Thoracic aorta (tissue), 2 donors: Measurements from ENCODE around the gene THEM5. TPM values are rescaled to one million over a fixed set of nuclear protein-coding genes. Genes with fewer than 3 reads are reported as not detected.

Experiments used
- ATAC-seq: fragments of 150-250 bp; one replicate; pipeline ENCODE4 v1.8.0; 2017; ENCODE audit warnings: low read depth; ENCODE audit not compliant: insufficient number of reproducible peaks, low FRiP score
- DNase-seq: peaks from one replicate; pipeline ENCODE4 v3.0.0-alpha.2; 2020; ENCODE audit warnings: low spot score
- H3K27ac ChIP-seq, 2 donors: fragments of 200-600 bp; sonication (generic); 1 replicate in 1 of 2; 2 replicates in 1 of 2; pipeline ENCODE4 v1.5.1; 2016; ENCODE audit warnings: mild to moderate bottlenecking in 2 of 2, moderate library complexity in 2 of 2
- H3K27me3 ChIP-seq: fragments of 200-600 bp; sonication (generic); replicated peaks from 2 replicates; pipeline ENCODE4 v1.6.0; 2016; ENCODE audit warnings: mild to moderate bottlenecking; ENCODE audit not compliant: insufficient read depth
- H3K36me3 ChIP-seq: fragments of 200-600 bp; sonication (generic); one replicate; pipeline ENCODE4 v1.5.1; 2016
- H3K4me1 ChIP-seq, 2 donors: fragments of 200-600 bp; sonication (generic); 1 replicate in 1 of 2; 2 replicates in 1 of 2; pipeline versions ENCODE4 v1.5.1 to v1.6.0; 2016; ENCODE audit warnings: low read depth in 2 of 2, mild to moderate bottlenecking in 1 of 2; ENCODE audit not compliant: control insufficient read depth in 1 of 2
- H3K4me3 ChIP-seq: fragments of 200-600 bp; sonication (generic); 2 replicates; pipeline ENCODE4 v1.5.1; 2016; ENCODE audit warnings: mild to moderate bottlenecking
- H3K9me3 ChIP-seq: fragments of 200-600 bp; sonication (generic); 2 replicates; pipeline ENCODE4 v1.5.1; 2016
- CTCF ChIP-seq: fragments of 200-600 bp; sonication (generic); IDR thresholded peaks from one replicate; pipeline ENCODE4 v1.5.1; 2019; ENCODE audit warnings: antibody characterized with exemption
- total RNA-seq, 2 donors: library from RNA; depleted of rRNA; stranded (reverse); fragments of >200 nt; gene quantifications; one replicate each; pipeline versions ENCODE4 v1.1.0 to v1.2.3, GENCODE V29; 2016

The THEM5 gene
- total RNA-seq, 2 donors from 2014 or later: not detected

- Histone ChIP-seq H3K36me3 (no peaks in the 10 kb centered on the region), H3K4me3 (no peak overlapping the region), H3K4me1 (no peaks in the 10 kb centered on the region), H3K9me3 (no peaks in the 10 kb centered on the region), H3K27me3 (no peaks in the 10 kb centered on the region), H3K27ac (no peak overlapping the region)
- DNase-seq: no peak
- no peak for TF ChIP-seq CTCF
- no peak for ATAC-seq
Observed at GRCh38 chr1:151809985-151810556, 43.4 kb downstream of the THEM5 start.

GRCh38 chr1:151809290-151809984 lies 44.1 kb downstream of the THEM5 start:
- Histone ChIP-seq H3K9me3 (no peaks in the 10 kb centered on the region), H3K36me3 (no peaks in the 10 kb centered on the region), H3K4me3 (no peak overlapping the region), H3K27me3 (no peaks in the 10 kb centered on the region), H3K4me1 (no peaks in the 10 kb centered on the region), H3K27ac (no peak overlapping the region)
- DNase-seq (no peak), ATAC-seq (no peak)
- no peak for TF ChIP-seq CTCF

- Histone ChIP-seq H3K36me3 (no peaks in the 10 kb centered on the region), H3K9me3 (no peaks in the 10 kb centered on the region), H3K27me3 (no peaks in the 10 kb centered on the region), H3K4me1 (no peaks in the 10 kb centered on the region), H3K4me3 (no peak overlapping the region), H3K27ac (no peak overlapping the region)
- no peak for TF ChIP-seq CTCF
- DNase-seq: no peak
- ATAC-seq: no peak
Observed at GRCh38 chr1:151807766-151808165, 45.7 kb downstream of the THEM5 start.

- no peak for DNase-seq
- Histone ChIP-seq H3K36me3 (no peaks in the 10 kb centered on the region), H3K27ac (no peak overlapping the region), H3K4me3 (no peak overlapping the region), H3K4me1 (no peaks in the 10 kb centered on the region), H3K9me3 (no peaks in the 10 kb centered on the region), H3K27me3 (no peaks in the 10 kb centered on the region)
- no peak for ATAC-seq
- TF ChIP-seq CTCF: no peak
Observed at GRCh38 chr1:151807131-151807530, 46.4 kb downstream of the THEM5 start.

GRCh38 chr1:151806170-151806569 lies 47.3 kb downstream of the THEM5 start:
- no peaks in the 10 kb centered on the region for H3K9me3 ChIP-seq
- DNase-seq (no peak), ATAC-seq (no peak)
- no peak for TF ChIP-seq CTCF
- no peaks in the 10 kb centered on the region for H3K36me3 ChIP-seq
- no peak overlapping the region for H3K4me3 ChIP-seq
- no peaks in the 10 kb centered on the region for H3K4me1 ChIP-seq
- no peaks in the 10 kb centered on the region for H3K27me3 ChIP-seq
- H3K27ac ChIP-seq: no peak overlapping the region
